Measurements from ENCODE around the gene CRACR2A. TPM values are rescaled to one million over a fixed set of nuclear protein-coding genes. Genes with fewer than 3 reads are reported as not detected.

Gene CRACR2A
- total and polyA plus RNA-seq, 2 donors, result 7.3 to 9.4 TPM

- no peak for DNase-seq (ENCODE audit: low read depth in 6 of 9, low spot score in 9 of 9)
These were observed 4.4 kb upstream of the CRACR2A start for GRCh38 chr12:3757261-3757660.

GRCh38 chr12:3755898-3756297, 3.0 kb upstream of the CRACR2A start:
- over 99% methylated on average over 3 of the region's 3 CpGs for WGBS
- H3K27me3 ChIP-seq (ENCODE audit: control insufficient read depth in 2 of 2, insufficient read depth in 1 of 2, low read length in 1 of 2), result no peaks in the 10 kb centered on the region
- no peak for DNase-seq (ENCODE audit: low read depth in 6 of 9, low spot score in 9 of 9)

More at GRCh38 chr12:3757261-3757660, 4.4 kb upstream of the CRACR2A start:
- Histone ChIP-seq H3K27me3 (ENCODE audit: control insufficient read depth in 2 of 2, insufficient read depth in 1 of 2, low read length in 1 of 2) (no peaks in the 10 kb centered on the region), H3K36me3 (ENCODE audit: control insufficient read depth in 2 of 2, insufficient read depth in 2 of 2, low read length in 1 of 2) (no peaks in the 10 kb centered on the region), H3K27ac (ENCODE audit: low read depth in 1 of 2, low read length in 1 of 2) (no peak overlapping the region), H3K4me1 (ENCODE audit: control insufficient read depth in 2 of 2, insufficient read depth in 2 of 2, low read length in 2 of 2) (peaks cover 3 to 24% of the 10 kb centered on the region in 2 donors), H3K4me3 (ENCODE audit: low read length in 2 of 2) (no peak overlapping the region), H3K9me3 (ENCODE audit: control insufficient read depth in 2 of 2, insufficient read depth in 1 of 2, low read length in 1 of 2) (no peaks in the 10 kb centered on the region)
- WGBS, result 93% methylated on average over 2 of the region's 2 CpGs

GRCh38 chr12:3753544-3754284, 805 bp upstream of the CRACR2A start:
- peak overlapping the region; percentile 67 to 71 for H3K4me3 ChIP-seq (ENCODE audit: low read length in 2 of 2)
- peaks cover 9 to 40% of the 10 kb centered on the region in 2 donors for H3K4me1 ChIP-seq (ENCODE audit: control insufficient read depth in 2 of 2, insufficient read depth in 2 of 2, low read length in 2 of 2)
- H3K9me3 ChIP-seq (ENCODE audit: control insufficient read depth in 2 of 2, insufficient read depth in 1 of 2, low read length in 1 of 2), result no peaks in the 10 kb centered on the region
- peak in 1 of 9 donors; percentile 36 for DNase-seq (ENCODE audit: low read depth in 6 of 9, low spot score in 9 of 9)
- WGBS, result 65% methylated on average over 9 of the region's 9 CpGs
- peak overlapping the region; percentile 87 to 99 for H3K27ac ChIP-seq (ENCODE audit: low read depth in 1 of 2, low read length in 1 of 2)
- H3K36me3 ChIP-seq (ENCODE audit: control insufficient read depth in 2 of 2, insufficient read depth in 2 of 2, low read length in 1 of 2), result peaks cover 1 to 2% of the 10 kb centered on the region in 2 donors
- H3K27me3 ChIP-seq (ENCODE audit: control insufficient read depth in 2 of 2, insufficient read depth in 1 of 2, low read length in 1 of 2), result no peaks in the 10 kb centered on the region

More at GRCh38 chr12:3755898-3756297, 3.0 kb upstream of the CRACR2A start:
- no peaks in the 10 kb centered on the region for H3K9me3 ChIP-seq (ENCODE audit: control insufficient read depth in 2 of 2, insufficient read depth in 1 of 2, low read length in 1 of 2)
- H3K4me1 ChIP-seq (ENCODE audit: control insufficient read depth in 2 of 2, insufficient read depth in 2 of 2, low read length in 2 of 2), result peaks cover 9 to 37% of the 10 kb centered on the region in 2 donors
- no peak overlapping the region for H3K27ac ChIP-seq (ENCODE audit: low read depth in 1 of 2, low read length in 1 of 2)
- no peak overlapping the region for H3K4me3 ChIP-seq (ENCODE audit: low read length in 2 of 2)
- H3K36me3 ChIP-seq (ENCODE audit: control insufficient read depth in 2 of 2, insufficient read depth in 2 of 2, low read length in 1 of 2), result peaks cover 0 to 2% of the 10 kb centered on the region in 2 donors

GRCh38 chr12:3752096-3752709, 706 bp downstream of the CRACR2A start:
- Histone ChIP-seq H3K27ac (ENCODE audit: low read depth in 1 of 2, low read length in 1 of 2) (peak overlapping the region; percentile 87 to 99), H3K9me3 (ENCODE audit: control insufficient read depth in 2 of 2, insufficient read depth in 1 of 2, low read length in 1 of 2) (no peaks in the 10 kb centered on the region), H3K4me1 (ENCODE audit: control insufficient read depth in 2 of 2, insufficient read depth in 2 of 2, low read length in 2 of 2) (peaks cover 14 to 45% of the 10 kb centered on the region in 2 donors), H3K4me3 (ENCODE audit: low read length in 2 of 2) (peak overlapping the region; percentile 67 to 71), H3K36me3 (ENCODE audit: control insufficient read depth in 2 of 2, insufficient read depth in 2 of 2, low read length in 1 of 2) (peaks cover 2 to 10% of the 10 kb centered on the region in 2 donors), H3K27me3 (ENCODE audit: control insufficient read depth in 2 of 2, insufficient read depth in 1 of 2, low read length in 1 of 2) (no peaks in the 10 kb centered on the region)
- peak in 7 of 9 donors; percentile 48 to 88 (median 63) for DNase-seq (ENCODE audit: low read depth in 6 of 9, low spot score in 9 of 9)
- 9% methylated on average over 18 of the region's 18 CpGs for WGBS

DNA sequence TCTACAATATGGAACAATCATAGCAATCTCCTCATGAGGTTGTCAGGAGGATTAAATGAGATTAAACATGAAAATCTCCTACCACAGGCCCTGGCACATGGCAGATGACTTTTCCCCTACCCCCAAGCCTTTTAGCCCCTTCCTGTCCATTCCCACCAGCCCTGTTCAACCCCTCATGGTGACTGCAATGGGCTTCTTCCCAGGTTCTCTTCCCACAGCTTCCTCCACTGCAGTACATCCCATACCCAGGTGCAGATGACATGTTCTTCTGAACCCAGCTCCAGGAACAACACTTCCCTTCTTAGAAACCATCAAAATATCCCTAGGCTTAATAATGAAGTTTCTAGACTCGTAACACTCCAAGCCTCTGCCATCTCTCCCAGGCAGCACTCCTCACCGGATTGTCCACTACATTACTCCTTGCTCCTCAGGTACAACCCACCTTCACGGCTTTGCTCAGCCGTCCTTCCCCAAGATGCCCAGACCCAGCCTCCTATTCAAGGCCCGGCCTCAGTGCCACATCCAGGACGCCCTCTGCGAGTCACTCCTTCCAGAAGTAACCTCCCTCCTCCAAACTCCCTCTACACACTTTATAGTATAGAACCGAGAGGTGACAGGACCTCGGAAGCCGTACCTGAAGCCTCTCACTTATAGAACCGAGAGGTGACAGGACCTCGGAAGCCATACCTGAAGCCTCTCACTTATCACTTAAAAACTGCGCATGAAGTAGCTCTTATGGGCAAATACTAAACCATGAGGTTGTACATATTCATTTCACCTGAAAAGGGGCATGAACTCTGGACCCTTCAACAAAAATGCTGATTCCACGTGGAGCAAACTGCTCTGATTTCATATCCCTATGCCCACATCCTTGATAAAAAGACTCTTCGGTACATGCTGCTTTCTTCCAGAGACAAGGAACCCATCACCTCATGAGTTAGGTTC, 1.5 kb downstream of the CRACR2A start:
- Histone ChIP-seq H3K36me3 (ENCODE audit: control insufficient read depth in 2 of 2, insufficient read depth in 2 of 2, low read length in 1 of 2) (peaks cover 8 to 18% of the 10 kb centered on the region in 2 donors), H3K4me1 (ENCODE audit: control insufficient read depth in 2 of 2, insufficient read depth in 2 of 2, low read length in 2 of 2) (peaks cover 14 to 45% of the 10 kb centered on the region in 2 donors), H3K27ac (ENCODE audit: low read depth in 1 of 2, low read length in 1 of 2) (peak overlapping the region; percentile 87 to 99), H3K27me3 (ENCODE audit: control insufficient read depth in 2 of 2, insufficient read depth in 1 of 2, low read length in 1 of 2) (no peaks in the 10 kb centered on the region), H3K9me3 (ENCODE audit: control insufficient read depth in 2 of 2, insufficient read depth in 1 of 2, low read length in 1 of 2) (peaks cover 3% of the 10 kb centered on the region in 2 donors), H3K4me3 (ENCODE audit: low read length in 2 of 2) (peak overlapping the region; percentile 67 to 71)
- DNase-seq (ENCODE audit: low read depth in 6 of 9, low spot score in 9 of 9), result no peak
- WGBS, result 92% methylated on average over 15 of the region's 15 CpGs

GRCh38 chr12:3750616-3751015, 2.3 kb downstream of the CRACR2A start:
- no peak for DNase-seq (ENCODE audit: low read depth in 6 of 9, low spot score in 9 of 9)
- Histone ChIP-seq H3K4me3 (ENCODE audit: low read length in 2 of 2) (no peak overlapping the region), H3K9me3 (ENCODE audit: control insufficient read depth in 2 of 2, insufficient read depth in 1 of 2, low read length in 1 of 2) (peaks cover 3 to 5% of the 10 kb centered on the region in 2 donors), H3K4me1 (ENCODE audit: control insufficient read depth in 2 of 2, insufficient read depth in 2 of 2, low read length in 2 of 2) (peaks cover 14 to 45% of the 10 kb centered on the region in 2 donors), H3K36me3 (ENCODE audit: control insufficient read depth in 2 of 2, insufficient read depth in 2 of 2, low read length in 1 of 2) (peaks cover 8 to 19% of the 10 kb centered on the region in 2 donors), H3K27me3 (ENCODE audit: control insufficient read depth in 2 of 2, insufficient read depth in 1 of 2, low read length in 1 of 2) (no peaks in the 10 kb centered on the region), H3K27ac (ENCODE audit: low read depth in 1 of 2, low read length in 1 of 2) (no peak overlapping the region)
- over 99% methylated on average over 3 of the region's 4 CpGs for WGBS

DNA sequence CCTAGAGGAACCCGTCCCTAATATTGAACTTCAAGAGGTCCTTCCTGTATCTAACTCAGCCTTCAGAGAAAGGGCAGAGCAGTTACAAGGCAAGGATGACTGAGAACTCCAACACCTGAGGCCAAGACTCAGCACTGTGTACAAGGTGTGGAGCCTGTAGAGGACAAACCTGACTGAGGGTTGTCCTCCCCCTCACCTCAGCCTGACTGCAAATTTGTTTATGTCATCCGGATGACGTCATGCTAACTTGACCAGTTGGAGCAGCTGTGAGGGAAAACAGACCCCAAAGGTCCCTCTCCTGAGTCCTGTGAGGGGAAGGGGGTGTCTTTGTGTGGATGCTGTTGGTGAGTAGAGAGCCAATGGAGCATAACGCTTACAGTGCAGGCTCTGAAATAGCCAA, 4.3 kb downstream of the CRACR2A start:
- no peaks in the 10 kb centered on the region for H3K27me3 ChIP-seq (ENCODE audit: control insufficient read depth in 2 of 2, insufficient read depth in 1 of 2, low read length in 1 of 2)
- H3K4me1 ChIP-seq (ENCODE audit: control insufficient read depth in 2 of 2, insufficient read depth in 2 of 2, low read length in 2 of 2), result peaks cover 14 to 32% of the 10 kb centered on the region in 2 donors
- H3K36me3 ChIP-seq (ENCODE audit: control insufficient read depth in 2 of 2, insufficient read depth in 2 of 2, low read length in 1 of 2), result peaks cover 11 to 19% of the 10 kb centered on the region in 2 donors
- WGBS, result 95% methylated on average over 4 of the region's 4 CpGs
- H3K9me3 ChIP-seq (ENCODE audit: control insufficient read depth in 2 of 2, insufficient read depth in 1 of 2, low read length in 1 of 2), result peaks cover 3 to 5% of the 10 kb centered on the region in 2 donors
- no peak overlapping the region for H3K4me3 ChIP-seq (ENCODE audit: low read length in 2 of 2)
- no peak overlapping the region for H3K27ac ChIP-seq (ENCODE audit: low read depth in 1 of 2, low read length in 1 of 2)
- no peak for DNase-seq (ENCODE audit: low read depth in 6 of 9, low spot score in 9 of 9)

GRCh38 chr12:3747976-3748619, 4.8 kb downstream of the CRACR2A start:
- no peak for DNase-seq (ENCODE audit: low read depth in 6 of 9, low spot score in 9 of 9)
- no peak overlapping the region for H3K27ac ChIP-seq (ENCODE audit: low read depth in 1 of 2, low read length in 1 of 2)

More at GRCh38 chr12:3747976-3748619, 4.8 kb downstream of the CRACR2A start:
- Histone ChIP-seq H3K4me3 (ENCODE audit: low read length in 2 of 2) (no peak overlapping the region), H3K9me3 (ENCODE audit: control insufficient read depth in 2 of 2, insufficient read depth in 1 of 2, low read length in 1 of 2) (peaks cover 3 to 5% of the 10 kb centered on the region in 2 donors), H3K4me1 (ENCODE audit: control insufficient read depth in 2 of 2, insufficient read depth in 2 of 2, low read length in 2 of 2) (peaks cover 11 to 27% of the 10 kb centered on the region in 2 donors), H3K27me3 (ENCODE audit: control insufficient read depth in 2 of 2, insufficient read depth in 1 of 2, low read length in 1 of 2) (no peaks in the 10 kb centered on the region), H3K36me3 (ENCODE audit: control insufficient read depth in 2 of 2, insufficient read depth in 2 of 2, low read length in 1 of 2) (peaks cover 11 to 19% of the 10 kb centered on the region in 2 donors)
- 89% methylated on average over 5 of the region's 5 CpGs for WGBS
